ENCODE results near the gene EXOC3L1.

DNA sequence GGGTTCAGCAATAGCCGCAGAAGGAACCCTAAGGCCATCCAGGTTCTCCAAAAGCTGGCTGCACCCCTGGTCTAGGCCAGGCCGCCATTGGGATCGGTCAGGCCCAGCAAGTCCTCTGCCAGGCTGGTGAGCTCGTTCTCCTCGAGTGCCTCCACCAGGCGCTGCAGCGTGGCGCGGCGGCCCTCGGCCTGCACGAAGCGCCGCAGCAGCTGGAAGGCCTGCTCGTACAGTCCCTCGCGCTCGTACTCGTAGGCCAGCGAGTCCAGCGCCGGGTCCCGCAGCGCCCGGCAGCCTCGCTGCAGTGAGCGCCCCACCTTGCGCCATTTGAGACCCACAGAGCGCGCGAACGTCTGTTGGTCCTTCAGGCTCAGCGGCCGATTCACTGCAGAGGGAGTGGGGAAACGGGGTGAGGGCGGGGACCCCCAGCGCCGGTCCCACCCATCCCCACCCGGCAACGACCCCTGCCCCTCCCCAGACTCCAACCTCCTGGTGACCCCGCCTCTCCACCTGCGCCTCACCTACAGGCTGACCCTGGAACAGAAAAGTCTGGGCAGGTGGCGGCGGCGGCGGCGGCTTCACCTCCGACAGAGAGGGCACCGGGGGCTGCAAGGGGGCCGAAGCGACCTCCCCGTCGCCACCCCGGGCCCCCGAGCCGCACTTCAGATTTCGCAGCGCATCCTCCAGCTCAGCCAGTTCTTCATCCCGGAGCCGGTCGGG lies 35.2 kb downstream of the EXOC3L1 start:
- TF ChIP-seq, protein P1, sequence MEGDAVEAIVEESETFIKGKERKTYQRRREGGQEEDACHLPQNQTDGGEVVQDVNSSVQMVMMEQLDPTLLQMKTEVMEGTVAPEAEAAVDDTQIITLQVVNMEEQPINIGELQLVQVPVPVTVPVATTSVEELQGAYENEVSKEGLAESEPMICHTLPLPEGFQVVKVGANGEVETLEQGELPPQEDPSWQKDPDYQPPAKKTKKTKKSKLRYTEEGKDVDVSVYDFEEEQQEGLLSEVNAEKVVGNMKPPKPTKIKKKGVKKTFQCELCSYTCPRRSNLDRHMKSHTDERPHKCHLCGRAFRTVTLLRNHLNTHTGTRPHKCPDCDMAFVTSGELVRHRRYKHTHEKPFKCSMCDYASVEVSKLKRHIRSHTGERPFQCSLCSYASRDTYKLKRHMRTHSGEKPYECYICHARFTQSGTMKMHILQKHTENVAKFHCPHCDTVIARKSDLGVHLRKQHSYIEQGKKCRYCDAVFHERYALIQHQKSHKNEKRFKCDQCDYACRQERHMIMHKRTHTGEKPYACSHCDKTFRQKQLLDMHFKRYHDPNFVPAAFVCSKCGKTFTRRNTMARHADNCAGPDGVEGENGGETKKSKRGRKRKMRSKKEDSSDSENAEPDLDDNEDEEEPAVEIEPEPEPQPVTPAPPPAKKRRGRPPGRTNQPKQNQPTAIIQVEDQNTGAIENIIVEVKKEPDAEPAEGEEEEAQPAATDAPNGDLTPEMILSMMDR (tag by site-specific recombination; IDR thresholded peaks at IDR 0.05) = no peak
- TF ChIP-seq, protein P2, sequence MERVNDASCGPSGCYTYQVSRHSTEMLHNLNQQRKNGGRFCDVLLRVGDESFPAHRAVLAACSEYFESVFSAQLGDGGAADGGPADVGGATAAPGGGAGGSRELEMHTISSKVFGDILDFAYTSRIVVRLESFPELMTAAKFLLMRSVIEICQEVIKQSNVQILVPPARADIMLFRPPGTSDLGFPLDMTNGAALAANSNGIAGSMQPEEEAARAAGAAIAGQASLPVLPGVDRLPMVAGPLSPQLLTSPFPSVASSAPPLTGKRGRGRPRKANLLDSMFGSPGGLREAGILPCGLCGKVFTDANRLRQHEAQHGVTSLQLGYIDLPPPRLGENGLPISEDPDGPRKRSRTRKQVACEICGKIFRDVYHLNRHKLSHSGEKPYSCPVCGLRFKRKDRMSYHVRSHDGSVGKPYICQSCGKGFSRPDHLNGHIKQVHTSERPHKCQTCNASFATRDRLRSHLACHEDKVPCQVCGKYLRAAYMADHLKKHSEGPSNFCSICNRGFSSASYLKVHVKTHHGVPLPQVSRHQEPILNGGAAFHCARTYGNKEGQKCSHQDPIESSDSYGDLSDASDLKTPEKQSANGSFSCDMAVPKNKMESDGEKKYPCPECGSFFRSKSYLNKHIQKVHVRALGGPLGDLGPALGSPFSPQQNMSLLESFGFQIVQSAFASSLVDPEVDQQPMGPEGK (tag by site-specific recombination; IDR thresholded peaks at IDR 0.05) = no peak
- TF ChIP-seq ZNF707 (tag by site-specific recombination; IDR thresholded peaks at IDR 0.05) (no peak), KLF1 (tag by site-specific recombination; IDR thresholded peaks at IDR 0.05) (no peak), ZNF558 (tag by site-specific recombination; IDR thresholded peaks at IDR 0.05) (no peak)
- TF ChIP-seq, protein P3, sequence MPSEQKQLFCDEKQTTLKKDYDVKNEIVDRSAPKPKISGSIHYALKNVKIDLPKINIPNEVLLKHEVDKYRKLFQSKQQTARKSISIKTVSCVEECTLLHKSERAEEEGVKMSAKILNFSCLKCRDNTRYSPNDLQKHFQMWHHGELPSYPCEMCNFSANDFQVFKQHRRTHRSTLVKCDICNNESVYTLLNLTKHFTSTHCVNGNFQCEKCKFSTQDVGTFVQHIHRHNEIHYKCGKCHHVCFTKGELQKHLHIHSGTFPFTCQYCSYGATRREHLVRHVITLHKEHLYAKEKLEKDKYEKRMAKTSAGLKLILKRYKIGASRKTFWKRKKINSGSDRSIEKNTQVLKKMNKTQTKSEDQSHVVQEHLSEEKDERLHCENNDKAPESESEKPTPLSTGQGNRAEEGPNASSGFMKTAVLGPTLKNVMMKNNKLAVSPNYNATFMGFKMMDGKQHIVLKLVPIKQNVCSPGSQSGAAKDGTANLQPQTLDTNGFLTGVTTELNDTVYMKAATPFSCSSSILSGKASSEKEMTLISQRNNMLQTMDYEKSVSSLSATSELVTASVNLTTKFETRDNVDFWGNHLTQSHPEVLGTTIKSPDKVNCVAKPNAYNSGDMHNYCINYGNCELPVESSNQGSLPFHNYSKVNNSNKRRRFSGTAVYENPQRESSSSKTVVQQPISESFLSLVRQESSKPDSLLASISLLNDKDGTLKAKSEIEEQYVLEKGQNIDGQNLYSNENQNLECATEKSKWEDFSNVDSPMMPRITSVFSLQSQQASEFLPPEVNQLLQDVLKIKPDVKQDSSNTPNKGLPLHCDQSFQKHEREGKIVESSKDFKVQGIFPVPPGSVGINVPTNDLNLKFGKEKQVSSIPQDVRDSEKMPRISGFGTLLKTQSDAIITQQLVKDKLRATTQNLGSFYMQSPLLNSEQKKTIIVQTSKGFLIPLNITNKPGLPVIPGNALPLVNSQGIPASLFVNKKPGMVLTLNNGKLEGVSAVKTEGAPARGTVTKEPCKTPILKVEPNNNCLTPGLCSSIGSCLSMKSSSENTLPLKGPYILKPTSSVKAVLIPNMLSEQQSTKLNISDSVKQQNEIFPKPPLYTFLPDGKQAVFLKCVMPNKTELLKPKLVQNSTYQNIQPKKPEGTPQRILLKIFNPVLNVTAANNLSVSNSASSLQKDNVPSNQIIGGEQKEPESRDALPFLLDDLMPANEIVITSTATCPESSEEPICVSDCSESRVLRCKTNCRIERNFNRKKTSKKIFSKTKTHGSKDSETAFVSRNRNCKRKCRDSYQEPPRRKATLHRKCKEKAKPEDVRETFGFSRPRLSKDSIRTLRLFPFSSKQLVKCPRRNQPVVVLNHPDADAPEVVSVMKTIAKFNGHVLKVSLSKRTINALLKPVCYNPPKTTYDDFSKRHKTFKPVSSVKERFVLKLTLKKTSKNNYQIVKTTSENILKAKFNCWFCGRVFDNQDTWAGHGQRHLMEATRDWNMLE (tag by site-specific recombination; conservative IDR thresholded peaks at IDR 0.05; ENCODE audit: low read depth) = no peak

Data from HEK293 (cell line).